ENCODE results near the gene MYBBP1A.

DNA sequence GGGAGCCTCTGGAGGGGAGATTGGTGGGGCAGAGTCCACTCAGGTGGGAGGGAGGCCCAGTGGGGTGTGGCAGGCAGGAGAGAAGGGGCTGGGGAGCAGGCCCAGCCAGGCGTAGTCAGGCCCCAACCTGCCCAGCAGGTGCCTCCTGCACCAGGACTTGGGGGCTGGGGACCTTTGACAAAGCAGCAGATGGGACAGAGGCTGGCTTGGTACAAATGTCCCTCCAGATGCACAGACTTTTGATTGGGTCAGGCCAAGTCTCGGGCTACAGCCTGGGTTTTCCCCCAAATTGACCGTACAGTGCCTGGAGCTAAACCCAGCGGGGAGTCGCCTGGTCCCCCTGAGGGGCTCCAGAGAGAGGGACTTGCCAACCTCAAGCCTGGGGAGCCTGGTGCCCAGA lies 4.8 kb upstream of the MYBBP1A start:
- TF ChIP-seq, protein P1, sequence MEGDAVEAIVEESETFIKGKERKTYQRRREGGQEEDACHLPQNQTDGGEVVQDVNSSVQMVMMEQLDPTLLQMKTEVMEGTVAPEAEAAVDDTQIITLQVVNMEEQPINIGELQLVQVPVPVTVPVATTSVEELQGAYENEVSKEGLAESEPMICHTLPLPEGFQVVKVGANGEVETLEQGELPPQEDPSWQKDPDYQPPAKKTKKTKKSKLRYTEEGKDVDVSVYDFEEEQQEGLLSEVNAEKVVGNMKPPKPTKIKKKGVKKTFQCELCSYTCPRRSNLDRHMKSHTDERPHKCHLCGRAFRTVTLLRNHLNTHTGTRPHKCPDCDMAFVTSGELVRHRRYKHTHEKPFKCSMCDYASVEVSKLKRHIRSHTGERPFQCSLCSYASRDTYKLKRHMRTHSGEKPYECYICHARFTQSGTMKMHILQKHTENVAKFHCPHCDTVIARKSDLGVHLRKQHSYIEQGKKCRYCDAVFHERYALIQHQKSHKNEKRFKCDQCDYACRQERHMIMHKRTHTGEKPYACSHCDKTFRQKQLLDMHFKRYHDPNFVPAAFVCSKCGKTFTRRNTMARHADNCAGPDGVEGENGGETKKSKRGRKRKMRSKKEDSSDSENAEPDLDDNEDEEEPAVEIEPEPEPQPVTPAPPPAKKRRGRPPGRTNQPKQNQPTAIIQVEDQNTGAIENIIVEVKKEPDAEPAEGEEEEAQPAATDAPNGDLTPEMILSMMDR (conservative IDR thresholded peaks at IDR 0.05): no peak
- no peak for TF ChIP-seq ZFX (IDR thresholded peaks at IDR 0.05)

Data from C4-2B (cell line).